Nephron progenitor cell (in vitro differentiated cells): ENCODE results near the gene KCNE4.

ENCODE experiments used
- DNase-seq: peaks from one replicate; pipeline ENCODE4 v3.0.0; 2021
- H3K27ac Mint-ChIP-seq: 2 replicates; pipeline ENCODE4 v1.8.0; 2021; ENCODE audit warnings: mild to moderate bottlenecking, moderate library complexity, mixed read lengths
- H3K27me3 Mint-ChIP-seq: 2 replicates; pipeline ENCODE4 v1.8.0; 2021; ENCODE audit warnings: mild to moderate bottlenecking, low read depth, mixed read lengths; ENCODE audit not compliant: poor library complexity
- H3K36me3 Mint-ChIP-seq: 2 replicates; pipeline ENCODE4 v1.8.0; 2021; ENCODE audit warnings: low read depth, mixed read lengths
- H3K4me1 Mint-ChIP-seq: 2 replicates; pipeline ENCODE4 v1.8.0; 2021; ENCODE audit warnings: mixed read lengths
- H3K4me3 Mint-ChIP-seq: 2 replicates; pipeline ENCODE4 v1.8.0; 2021; ENCODE audit warnings: mild to moderate bottlenecking, moderate library complexity, mixed read lengths
- H3K9me3 Mint-ChIP-seq: 2 replicates; pipeline ENCODE4 v1.8.0; 2021; ENCODE audit warnings: mild to moderate bottlenecking, moderate library complexity, mixed read lengths
- TF ChIP-seq, protein P1 (sequence below): fragments of 200-600 bp; sonication (generic); IDR thresholded peaks from 2 replicates; pipeline ENCODE4 v1.5.0; 2021; ENCODE audit warnings: antibody characterized with exemption

The KCNE4 gene

DNA sequence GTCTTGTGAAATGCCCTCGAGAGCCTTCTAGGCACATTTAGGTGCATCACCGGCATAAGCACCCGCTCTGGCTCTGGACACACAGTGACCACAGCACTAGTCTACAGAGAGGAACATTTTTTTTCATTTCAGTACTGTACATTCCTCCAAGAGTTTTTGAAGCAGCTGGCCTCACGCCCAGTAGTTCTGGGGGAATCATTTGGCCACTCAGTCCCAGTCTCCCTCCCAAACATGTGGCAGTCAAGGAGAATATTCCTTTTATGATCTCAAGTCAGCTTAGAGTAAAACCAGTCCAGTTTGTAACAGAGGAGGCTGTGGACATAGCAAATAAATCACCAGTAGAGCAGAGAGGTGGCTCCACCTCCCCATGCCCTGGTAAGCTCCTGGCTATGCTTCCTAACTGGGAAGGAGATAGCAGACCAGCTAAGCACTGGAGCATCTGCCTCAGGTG is 48.1 kb downstream of the KCNE4 start:
- H3K9me3 Mint-ChIP-seq = no peaks in the 10 kb centered on the region
- no peak overlapping the region for H3K4me3 Mint-ChIP-seq
- peaks cover 6% of the 10 kb centered on the region for H3K27me3 Mint-ChIP-seq
- TF ChIP-seq, protein P1, sequence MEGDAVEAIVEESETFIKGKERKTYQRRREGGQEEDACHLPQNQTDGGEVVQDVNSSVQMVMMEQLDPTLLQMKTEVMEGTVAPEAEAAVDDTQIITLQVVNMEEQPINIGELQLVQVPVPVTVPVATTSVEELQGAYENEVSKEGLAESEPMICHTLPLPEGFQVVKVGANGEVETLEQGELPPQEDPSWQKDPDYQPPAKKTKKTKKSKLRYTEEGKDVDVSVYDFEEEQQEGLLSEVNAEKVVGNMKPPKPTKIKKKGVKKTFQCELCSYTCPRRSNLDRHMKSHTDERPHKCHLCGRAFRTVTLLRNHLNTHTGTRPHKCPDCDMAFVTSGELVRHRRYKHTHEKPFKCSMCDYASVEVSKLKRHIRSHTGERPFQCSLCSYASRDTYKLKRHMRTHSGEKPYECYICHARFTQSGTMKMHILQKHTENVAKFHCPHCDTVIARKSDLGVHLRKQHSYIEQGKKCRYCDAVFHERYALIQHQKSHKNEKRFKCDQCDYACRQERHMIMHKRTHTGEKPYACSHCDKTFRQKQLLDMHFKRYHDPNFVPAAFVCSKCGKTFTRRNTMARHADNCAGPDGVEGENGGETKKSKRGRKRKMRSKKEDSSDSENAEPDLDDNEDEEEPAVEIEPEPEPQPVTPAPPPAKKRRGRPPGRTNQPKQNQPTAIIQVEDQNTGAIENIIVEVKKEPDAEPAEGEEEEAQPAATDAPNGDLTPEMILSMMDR = no peak
- DNase-seq = no peak
- peaks cover 32% of the 10 kb centered on the region for H3K4me1 Mint-ChIP-seq
- no peaks in the 10 kb centered on the region for H3K36me3 Mint-ChIP-seq
- H3K27ac Mint-ChIP-seq = peak overlapping the region; percentile 29

DNA sequence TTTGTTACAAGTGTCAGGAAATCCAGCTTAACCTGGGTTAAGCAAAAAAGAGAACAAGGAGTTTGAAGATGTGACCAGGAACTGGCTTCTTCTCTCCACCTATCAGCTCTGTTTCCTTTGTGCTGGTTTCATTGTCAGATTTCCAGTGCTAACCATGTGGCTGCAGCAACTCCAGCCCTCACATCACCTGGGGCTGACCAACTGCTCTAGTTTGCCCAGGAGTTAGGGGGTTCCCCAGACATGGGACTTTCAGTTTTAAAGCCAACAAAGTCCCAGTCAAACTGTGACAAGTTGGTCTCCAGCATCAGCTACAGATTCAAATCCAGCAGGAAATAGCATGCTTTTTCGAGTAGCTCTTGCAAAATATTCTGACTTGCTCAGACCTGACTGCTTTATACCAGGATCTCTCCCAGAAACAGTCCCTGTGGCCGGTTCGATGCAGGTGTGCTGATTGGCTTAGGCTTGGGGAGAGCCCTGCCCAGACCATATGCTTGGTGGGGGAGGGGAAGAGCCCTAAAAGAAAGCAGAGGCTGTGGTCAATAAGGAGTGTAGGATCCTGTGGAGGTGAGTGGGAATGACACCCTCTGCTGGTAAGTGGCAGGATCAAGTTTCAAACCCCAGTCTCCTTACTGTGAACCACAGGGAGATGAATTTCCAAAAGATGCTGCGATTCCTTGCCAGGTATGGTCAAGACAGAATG is 49.5 kb downstream of the KCNE4 start:
- TF ChIP-seq, protein P1 = peak; percentile 21
- H3K4me1 Mint-ChIP-seq = peaks cover 32% of the 10 kb centered on the region
- no peak overlapping the region for H3K27ac Mint-ChIP-seq
- no peak overlapping the region for H3K4me3 Mint-ChIP-seq
- no peak for DNase-seq
- no peaks in the 10 kb centered on the region for H3K9me3 Mint-ChIP-seq
- no peaks in the 10 kb centered on the region for H3K36me3 Mint-ChIP-seq
- H3K27me3 Mint-ChIP-seq = peaks cover 6% of the 10 kb centered on the region

DNA sequence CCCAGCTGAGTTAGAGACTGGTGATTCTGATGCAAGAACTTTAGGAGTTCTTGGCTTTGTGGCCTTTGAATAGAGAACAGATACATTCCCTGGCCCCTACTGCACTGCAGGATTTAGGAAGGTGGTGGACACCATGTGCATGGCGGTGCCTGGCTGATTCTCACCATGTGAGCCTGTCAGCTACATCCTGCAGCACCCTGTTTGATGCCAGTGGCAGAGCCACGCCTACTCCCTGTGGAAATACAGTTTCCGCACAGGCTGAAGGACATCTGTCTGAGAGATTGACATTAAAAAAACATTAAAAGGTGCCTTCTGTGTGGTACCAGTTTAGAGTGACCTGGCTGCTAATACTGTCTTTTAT is 50.0 kb downstream of the KCNE4 start:
- H3K4me1 Mint-ChIP-seq = peaks cover 32% of the 10 kb centered on the region
- no peak for DNase-seq
- no peaks in the 10 kb centered on the region for H3K36me3 Mint-ChIP-seq
- H3K27ac Mint-ChIP-seq = no peak overlapping the region
- TF ChIP-seq, protein P1 = no peak
- no peak overlapping the region for H3K4me3 Mint-ChIP-seq
- H3K27me3 Mint-ChIP-seq = peaks cover 6% of the 10 kb centered on the region
- H3K9me3 Mint-ChIP-seq = no peaks in the 10 kb centered on the region

DNA sequence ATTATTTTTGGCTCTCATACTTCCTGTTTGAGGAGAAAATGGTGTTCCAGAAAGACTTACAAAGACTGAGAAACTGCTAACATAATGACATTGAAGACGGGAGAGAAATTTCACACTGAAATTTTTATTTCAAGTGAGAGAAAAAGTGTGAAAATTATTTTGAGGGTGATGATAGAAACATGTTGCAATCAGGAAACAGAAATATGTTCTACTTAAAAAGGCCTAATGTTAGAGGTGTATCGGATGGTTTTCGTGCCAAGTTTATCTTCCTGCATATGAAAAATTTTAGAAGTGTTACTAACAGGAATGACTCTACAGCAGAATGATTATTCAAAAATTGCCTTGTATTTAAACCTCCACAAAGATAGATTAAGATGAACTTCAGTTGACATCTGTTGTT is 50.5 kb downstream of the KCNE4 start:
- no peaks in the 10 kb centered on the region for H3K9me3 Mint-ChIP-seq
- no peak for DNase-seq
- H3K27me3 Mint-ChIP-seq = peaks cover 6% of the 10 kb centered on the region
- peaks cover 32% of the 10 kb centered on the region for H3K4me1 Mint-ChIP-seq
- no peak overlapping the region for H3K4me3 Mint-ChIP-seq
- no peaks in the 10 kb centered on the region for H3K36me3 Mint-ChIP-seq
- TF ChIP-seq, protein P1 = no peak
- H3K27ac Mint-ChIP-seq = no peak overlapping the region

DNA sequence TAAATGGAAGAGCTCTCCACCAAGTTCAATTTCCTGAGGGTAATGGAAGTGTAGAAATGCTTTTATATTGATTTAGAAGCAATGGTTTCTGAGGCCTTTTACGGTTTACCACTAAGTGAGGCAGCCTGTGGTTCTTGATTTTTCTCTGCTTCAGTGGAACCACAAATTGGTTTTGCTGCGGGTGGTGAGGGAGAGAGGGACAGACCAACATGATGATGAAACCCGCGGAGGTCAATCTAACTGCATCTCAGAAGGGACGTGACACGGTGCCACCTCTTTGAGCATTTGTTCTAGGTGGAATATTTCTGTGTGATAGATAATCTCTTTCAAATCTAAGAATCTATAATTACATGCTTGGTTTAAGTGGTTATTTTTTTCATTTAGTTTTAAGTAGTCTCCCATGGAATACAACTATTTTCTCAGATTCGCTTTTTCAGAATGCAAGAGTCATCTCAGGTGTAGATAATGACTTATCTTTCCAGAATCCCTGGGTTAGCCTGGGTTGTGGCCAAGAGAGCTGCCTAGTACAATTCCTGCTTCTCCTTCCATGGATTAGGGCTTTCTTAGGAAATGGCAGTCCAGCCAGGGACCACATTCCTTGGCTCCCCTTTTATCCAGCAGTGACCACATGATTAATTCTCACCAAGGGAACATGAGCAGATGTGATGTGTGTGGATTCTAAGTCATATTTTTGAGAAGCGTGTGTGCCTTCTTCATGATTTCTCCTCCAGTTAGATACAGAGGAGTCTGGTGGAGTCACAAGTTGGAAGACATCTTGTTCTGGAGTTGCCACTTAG is 52.5 kb downstream of the KCNE4 start:
- H3K4me1 Mint-ChIP-seq = peaks cover 31% of the 10 kb centered on the region
- no peak overlapping the region for H3K27ac Mint-ChIP-seq
- H3K27me3 Mint-ChIP-seq = peaks cover 6% of the 10 kb centered on the region
- no peaks in the 10 kb centered on the region for H3K36me3 Mint-ChIP-seq
- no peak overlapping the region for H3K4me3 Mint-ChIP-seq
- no peak for DNase-seq
- TF ChIP-seq, protein P1 = no peak
- H3K9me3 Mint-ChIP-seq = no peaks in the 10 kb centered on the region
